ENCODE results near the gene SZT2. TPM values are rescaled to one million over a fixed set of nuclear protein-coding genes. Genes with fewer than 3 reads are reported as not detected.
A peak's percentile ranks its signal among the peaks of the same experiment; 100 is the strongest.

SZT2 gene
- total and polyA plus RNA-seq, 10 donors = 9.4 to 115 (median 72.4) TPM

DNA sequence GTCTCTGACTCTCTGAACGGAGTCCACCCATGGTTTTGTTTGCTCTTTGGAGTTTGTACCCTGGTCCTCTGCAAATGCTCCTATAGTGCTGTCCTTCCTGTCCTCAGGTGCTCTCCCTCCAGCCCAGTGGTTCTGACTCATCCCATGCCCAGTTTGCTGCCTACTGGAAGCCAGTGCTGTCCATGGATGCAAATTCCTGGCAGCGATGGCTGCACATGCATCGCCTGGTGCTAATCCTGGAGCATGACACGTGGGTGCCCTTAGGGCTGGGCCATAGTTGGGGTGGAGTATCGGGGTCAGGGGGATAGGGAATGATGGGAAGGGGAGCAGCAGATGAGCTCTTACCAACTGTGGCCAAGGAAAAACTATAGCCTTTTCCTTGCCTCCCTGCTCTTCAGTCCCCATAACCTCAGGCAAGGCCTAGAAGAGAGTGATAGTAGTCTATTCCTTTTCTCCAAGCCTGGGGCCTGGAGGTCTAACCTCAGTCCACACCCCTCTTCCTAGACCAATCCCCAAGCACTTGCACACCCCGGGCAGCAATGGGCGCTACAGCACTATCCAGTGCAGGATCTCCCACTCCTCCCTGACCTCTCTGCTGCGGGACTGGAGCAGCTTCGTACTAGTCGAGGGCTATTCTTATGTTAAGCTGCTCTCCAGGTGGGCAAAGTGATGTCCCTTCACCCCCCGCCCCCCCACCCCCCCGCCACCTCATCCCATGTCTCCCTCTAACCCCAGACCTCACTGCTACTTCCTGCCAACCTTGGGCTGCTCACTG lies 32.5 kb downstream of the SZT2 start:
- no peaks in the 10 kb centered on the region for H3K27me3 ChIP-seq (replicated peaks in 1 of 7)
- no peak overlapping the region for H3K4me3 ChIP-seq
- intact Hi-C loops (cut with DNase I; ENCODE audit: low total_unique reads) = no loop called here
- H3K4me1 ChIP-seq = no peaks in the 10 kb centered on the region
- peaks cover 5 to 100% (median 93%) of the 10 kb centered on the region in 6 donors for H3K36me3 ChIP-seq
- H3K27ac ChIP-seq = no peak overlapping the region
- H3K9me3 ChIP-seq = no peaks in the 10 kb centered on the region
- 96 to 98% (median 97%) methylated on average over 12 of the region's 12 CpGs for WGBS, 5 donors
- TF ChIP-seq POLR2A (IDR thresholded peaks at IDR 0.05) (no peak), POLR2AphosphoS5 (IDR thresholded peaks at IDR 0.05) (no peak)
- TF ChIP-seq, protein P1, sequence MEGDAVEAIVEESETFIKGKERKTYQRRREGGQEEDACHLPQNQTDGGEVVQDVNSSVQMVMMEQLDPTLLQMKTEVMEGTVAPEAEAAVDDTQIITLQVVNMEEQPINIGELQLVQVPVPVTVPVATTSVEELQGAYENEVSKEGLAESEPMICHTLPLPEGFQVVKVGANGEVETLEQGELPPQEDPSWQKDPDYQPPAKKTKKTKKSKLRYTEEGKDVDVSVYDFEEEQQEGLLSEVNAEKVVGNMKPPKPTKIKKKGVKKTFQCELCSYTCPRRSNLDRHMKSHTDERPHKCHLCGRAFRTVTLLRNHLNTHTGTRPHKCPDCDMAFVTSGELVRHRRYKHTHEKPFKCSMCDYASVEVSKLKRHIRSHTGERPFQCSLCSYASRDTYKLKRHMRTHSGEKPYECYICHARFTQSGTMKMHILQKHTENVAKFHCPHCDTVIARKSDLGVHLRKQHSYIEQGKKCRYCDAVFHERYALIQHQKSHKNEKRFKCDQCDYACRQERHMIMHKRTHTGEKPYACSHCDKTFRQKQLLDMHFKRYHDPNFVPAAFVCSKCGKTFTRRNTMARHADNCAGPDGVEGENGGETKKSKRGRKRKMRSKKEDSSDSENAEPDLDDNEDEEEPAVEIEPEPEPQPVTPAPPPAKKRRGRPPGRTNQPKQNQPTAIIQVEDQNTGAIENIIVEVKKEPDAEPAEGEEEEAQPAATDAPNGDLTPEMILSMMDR (IDR thresholded peaks at IDR 0.05 in 8 of 11, conservative IDR thresholded peaks at IDR 0.05 in 3 of 11) = no peak
- DNase-seq = no peak

DNA sequence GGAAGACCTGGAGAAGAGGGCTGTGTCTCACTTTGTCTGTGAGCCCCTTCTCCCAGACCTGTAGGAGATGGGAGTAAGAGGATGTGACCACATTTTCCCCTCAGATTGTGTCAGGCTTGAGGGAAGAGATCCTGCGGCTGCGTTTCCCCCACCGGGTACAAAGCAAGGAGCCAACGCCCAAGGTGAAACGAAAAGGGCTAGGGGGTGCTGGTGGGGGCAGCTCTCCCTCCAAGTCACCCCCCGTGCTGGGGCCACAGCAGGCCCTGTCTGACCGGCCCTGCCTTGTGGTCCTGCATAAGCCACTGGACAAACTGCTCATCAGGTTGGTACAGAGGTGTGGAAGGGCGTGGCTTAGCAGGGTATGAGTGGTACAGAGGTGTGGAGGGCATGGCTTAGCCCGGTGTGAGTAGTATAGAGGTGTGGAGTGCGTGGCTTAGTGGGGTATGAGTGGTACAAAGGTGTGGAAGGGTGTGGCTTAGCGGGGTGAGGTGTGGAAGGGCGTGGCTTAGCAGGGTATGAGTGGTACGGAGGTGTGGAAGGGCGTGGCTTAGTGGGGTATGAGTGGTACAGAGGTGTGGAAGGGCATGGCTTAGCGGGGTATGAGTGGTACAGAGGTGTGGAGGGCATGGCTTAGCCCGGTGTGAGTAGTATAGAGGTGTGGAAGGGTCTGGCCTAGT lies 33.4 kb downstream of the SZT2 start:
- intact Hi-C loops (cut with DNase I; ENCODE audit: low total_unique reads) = no loop called here
- Histone ChIP-seq H3K9me3 (no peaks in the 10 kb centered on the region), H3K27me3 (replicated peaks in 1 of 7) (no peaks in the 10 kb centered on the region), H3K36me3 (peaks cover 5 to 100% (median 93%) of the 10 kb centered on the region in 6 donors), H3K4me3 (no peak overlapping the region), H3K4me1 (no peaks in the 10 kb centered on the region), H3K27ac (no peak overlapping the region)
- WGBS, 5 donors = 89 to 96% (median 92%) methylated on average over 16 of the region's 16 CpGs
- no peak for DNase-seq
- TF ChIP-seq, protein P1 (IDR thresholded peaks at IDR 0.05 in 8 of 11, conservative IDR thresholded peaks at IDR 0.05 in 3 of 11) = no peak
- TF ChIP-seq POLR2AphosphoS5 (IDR thresholded peaks at IDR 0.05) (no peak), POLR2A (IDR thresholded peaks at IDR 0.05) (no peak)

DNA sequence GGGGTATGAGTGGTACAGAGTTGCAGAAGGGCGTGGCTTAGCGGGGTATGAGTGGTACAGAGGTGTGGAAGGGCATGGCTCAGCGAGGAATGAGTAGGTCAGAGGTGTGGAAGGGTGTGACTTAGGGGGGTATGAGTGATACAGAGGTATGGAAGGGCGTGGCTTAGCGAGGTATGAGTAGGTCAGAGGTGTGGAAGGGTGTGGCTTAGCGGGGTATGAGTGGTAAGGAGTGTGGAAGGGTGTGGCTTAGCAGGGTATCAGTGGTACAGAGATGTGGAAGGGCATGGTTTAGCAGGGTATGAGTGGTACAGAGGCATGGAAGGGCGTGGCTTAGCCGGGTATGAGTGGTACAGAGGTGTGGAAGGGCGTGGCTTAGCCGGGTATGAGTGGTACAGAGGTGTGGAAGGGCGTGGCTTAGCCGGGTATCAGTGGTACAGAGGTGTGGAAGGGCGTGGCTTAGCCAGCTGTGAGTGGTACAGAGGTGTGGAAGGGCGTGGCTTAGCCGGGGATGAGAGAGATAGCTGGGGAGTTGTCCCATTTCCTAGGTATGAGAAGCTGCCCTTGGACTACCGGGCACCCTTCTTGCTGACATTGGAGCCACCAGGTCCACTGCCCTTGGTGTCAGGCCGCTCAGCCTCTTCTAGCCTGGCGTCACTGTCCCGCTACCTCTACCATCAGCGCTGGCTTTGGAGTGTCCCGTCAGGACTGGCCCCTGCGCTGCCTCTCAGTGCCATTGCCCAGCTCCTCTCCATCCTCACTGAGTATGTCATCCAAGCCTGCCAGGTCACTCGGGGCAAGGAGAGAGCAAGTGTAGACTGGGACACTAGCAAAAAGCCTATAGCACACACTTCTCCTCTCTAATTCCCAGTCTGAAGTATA lies 34.2 kb downstream of the SZT2 start:
- 90 to 95% (median 93%) methylated on average over 23 of the region's 23 CpGs for WGBS, 5 donors
- no peaks in the 10 kb centered on the region for H3K9me3 ChIP-seq
- peaks cover 5 to 100% (median 93%) of the 10 kb centered on the region in 6 donors for H3K36me3 ChIP-seq
- no peak overlapping the region for H3K4me3 ChIP-seq
- H3K27ac ChIP-seq = no peak overlapping the region
- intact Hi-C loops (cut with DNase I; ENCODE audit: low total_unique reads) = no loop called here
- no peaks in the 10 kb centered on the region for H3K27me3 ChIP-seq (replicated peaks in 1 of 7)
- H3K4me1 ChIP-seq = no peaks in the 10 kb centered on the region
- TF ChIP-seq POLR2AphosphoS5 (IDR thresholded peaks at IDR 0.05) (peak in 1 of 3 donors; percentile 22), POLR2A (IDR thresholded peaks at IDR 0.05) (no peak)
- DNase-seq = no peak

DNA sequence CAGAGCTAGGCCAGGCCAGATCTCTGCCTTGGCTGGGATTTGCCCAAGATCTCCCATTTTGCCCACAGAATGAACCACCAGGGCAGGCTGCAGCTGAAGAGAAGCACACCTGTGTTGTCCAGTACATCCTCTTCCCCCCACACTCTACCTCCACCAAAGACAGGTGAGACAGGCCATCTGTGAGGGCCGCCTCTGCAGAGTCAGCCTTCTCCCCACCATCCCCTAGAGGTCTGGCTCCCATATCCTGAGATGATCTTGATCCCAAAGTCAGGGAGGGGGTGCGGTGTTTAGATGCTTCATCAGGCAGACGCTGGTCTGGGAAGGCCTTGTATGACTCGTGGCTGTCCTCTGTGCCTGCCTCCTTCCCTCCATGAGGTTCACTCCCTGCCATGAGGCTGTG lies 35.3 kb downstream of the SZT2 start:
- H3K4me3 ChIP-seq = no peak overlapping the region
- no peaks in the 10 kb centered on the region for H3K9me3 ChIP-seq
- H3K36me3 ChIP-seq = peaks cover 0 to 100% (median 93%) of the 10 kb centered on the region in 6 donors
- TF ChIP-seq POLR2A (IDR thresholded peaks at IDR 0.05) (no peak), POLR2AphosphoS5 (IDR thresholded peaks at IDR 0.05) (no peak)
- TF ChIP-seq, protein P1 (IDR thresholded peaks at IDR 0.05 in 8 of 11, conservative IDR thresholded peaks at IDR 0.05 in 3 of 11) = no peak
- no peak for DNase-seq
- no peak overlapping the region for H3K27ac ChIP-seq
- 84 to 100% (median 91%) methylated on average over 2 to 4 of the region's 4 CpGs for WGBS, 5 donors
- H3K4me1 ChIP-seq = no peaks in the 10 kb centered on the region
- no peaks in the 10 kb centered on the region for H3K27me3 ChIP-seq (replicated peaks in 1 of 7)
- intact Hi-C loops (cut with DNase I; ENCODE audit: low total_unique reads) = no loop called here

Measured in spleen (tissue), 11 donors.